ENCODE results near the gene CAVIN3.

- TF ChIP-seq EZH2 (IDR thresholded peaks at IDR 0.05; ENCODE audit: low read depth, unreplicated experiment), result no peak
- no peak for TF ChIP-seq CTCF (conservative IDR thresholded peaks at IDR 0.05; ENCODE audit: low read depth in 2 of 2)
- no peak for TF ChIP-seq POLR2AphosphoS5 (IDR thresholded peaks at IDR 0.05; ENCODE audit: low read depth)
- no peak for TF ChIP-seq JUNB (IDR thresholded peaks at IDR 0.05; ENCODE audit: unreplicated experiment)
- no peak for TF ChIP-seq STAT1 (IDR thresholded peaks at IDR 0.05; ENCODE audit: unreplicated experiment)
- no peak for TF ChIP-seq CREB1 (CRISPR knock-in tag; IDR thresholded peaks at IDR 0.05; ENCODE audit: low read depth)
- no peak for TF ChIP-seq ZNF114 (CRISPR knock-in tag; IDR thresholded peaks at IDR 0.05)
These were observed 12.4 kb downstream of the CAVIN3 start for GRCh38 chr11:6307876-6308275.
